H7 (cell line): ENCODE data around the gene OR7D4. TPM values are rescaled to one million over a fixed set of nuclear protein-coding genes. Genes with fewer than 3 reads are reported as not detected.

Experiments used
- total RNA-seq: library from RNA; depleted of rRNA; stranded (reverse); fragments of >200 nt; shearing (Covaris generic); gene quantifications from 2 replicates; pipeline ENCODE4 v1.2.3, GENCODE V29; 2014; rRNA removed

The OR7D4 gene
- total RNA-seq, 1 experiment from 2014 or later, result not detected

Other genes starting within 250 kb of the OR7D4 start
- gene MUC16, start 209.2 kb downstream of the OR7D4 start, total RNA-seq, result not detected in 2 replicates
- gene OR1M1, start 132.5 kb downstream of the OR7D4 start, total RNA-seq, result not detected in 2 replicates
- gene OR7G2, start 112.1 kb downstream of the OR7D4 start, total RNA-seq, result not detected in 2 replicates
- not detected in 2 replicates for gene OR7G1, start 103.8 kb downstream of the OR7D4 start, total RNA-seq
- gene OR7G3, start 92.6 kb downstream of the OR7D4 start, total RNA-seq, result not detected in 2 replicates
- 19.9 and 26.0 TPM in 2 replicates for gene ZNF317, start 79.2 kb downstream of the OR7D4 start, total RNA-seq
- not detected in 2 replicates for gene OR7D2, start 40.6 kb downstream of the OR7D4 start, total RNA-seq
- not detected in 2 replicates for gene OR7E24, start 31.3 kb upstream of the OR7D4 start, total RNA-seq
- 3.6 and 4.7 TPM in 2 replicates for gene ZNF699, start 90.2 kb upstream of the OR7D4 start, total RNA-seq
- gene ZNF559, start 104.6 kb upstream of the OR7D4 start, total RNA-seq, result 6.1 and 15.1 TPM in 2 replicates
- gene ZNF177, start 143.4 kb upstream of the OR7D4 start, total RNA-seq, result 1.00 and 1.4 TPM in 2 replicates
- 6.2 and 9.8 TPM in 2 replicates for gene ZNF266, start 216.0 kb upstream of the OR7D4 start, total RNA-seq